HFF-Myc (cell line): Measurements from ENCODE around the gene CFAP92.

Source experiments
- DNase-seq: peaks from one replicate; pipeline ENCODE4 v3.0.0-alpha.2; 2011; ENCODE audit warnings: low read depth; ENCODE audit errors: extremely low read depth
- H3K4me3 ChIP-seq: replicated peaks from 2 replicates; pipeline ENCODE4 v1.5.1; 2011; ENCODE audit warnings: low read depth, mild to moderate bottlenecking, control low read depth, low read length
- TF ChIP-seq, protein P1 (sequence below): IDR thresholded peaks from 2 replicates; pipeline ENCODE4 v1.5.1; 2012; ENCODE audit warnings: mild to moderate bottlenecking, low read depth, low read length, control low read depth; ENCODE audit errors: missing control alignments

CFAP92 gene

DNA sequence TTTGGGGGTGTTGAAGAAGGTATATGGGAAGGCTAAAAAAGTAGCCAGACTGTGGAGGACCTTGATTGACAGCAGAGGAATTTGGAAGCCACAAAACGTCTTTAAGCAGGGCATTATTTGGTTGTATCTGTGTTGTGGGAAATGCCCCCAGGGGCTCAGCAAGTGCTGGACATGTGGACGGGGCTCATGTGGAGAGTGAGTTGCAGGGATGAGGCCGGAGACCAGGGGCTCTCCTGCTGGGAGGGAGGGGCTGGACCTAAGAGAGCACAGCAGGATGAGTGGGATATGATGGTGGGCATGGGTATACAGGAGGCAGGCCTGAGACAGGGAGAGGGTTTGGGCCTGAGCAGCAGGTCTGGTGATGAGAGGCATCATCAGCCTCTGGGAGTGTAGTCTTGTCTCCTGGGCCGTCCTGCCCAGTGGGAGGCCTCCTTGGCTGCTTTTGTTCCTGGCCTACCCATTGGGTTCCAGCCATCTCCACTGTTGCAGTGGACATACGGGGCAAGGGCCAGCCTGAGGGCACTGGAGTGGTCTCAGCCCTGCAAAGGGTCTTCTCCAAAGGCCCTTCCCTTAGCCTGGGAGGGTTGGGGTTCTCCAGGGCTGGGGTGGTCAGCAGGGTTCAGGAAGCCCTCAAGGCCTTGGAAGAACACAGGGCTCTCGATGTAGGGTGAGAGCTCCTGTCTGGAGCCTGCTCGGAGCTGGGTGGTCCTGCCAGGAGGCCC, 86.9 kb downstream of the CFAP92 start:
- DNase-seq = no peak
- TF ChIP-seq, protein P1, sequence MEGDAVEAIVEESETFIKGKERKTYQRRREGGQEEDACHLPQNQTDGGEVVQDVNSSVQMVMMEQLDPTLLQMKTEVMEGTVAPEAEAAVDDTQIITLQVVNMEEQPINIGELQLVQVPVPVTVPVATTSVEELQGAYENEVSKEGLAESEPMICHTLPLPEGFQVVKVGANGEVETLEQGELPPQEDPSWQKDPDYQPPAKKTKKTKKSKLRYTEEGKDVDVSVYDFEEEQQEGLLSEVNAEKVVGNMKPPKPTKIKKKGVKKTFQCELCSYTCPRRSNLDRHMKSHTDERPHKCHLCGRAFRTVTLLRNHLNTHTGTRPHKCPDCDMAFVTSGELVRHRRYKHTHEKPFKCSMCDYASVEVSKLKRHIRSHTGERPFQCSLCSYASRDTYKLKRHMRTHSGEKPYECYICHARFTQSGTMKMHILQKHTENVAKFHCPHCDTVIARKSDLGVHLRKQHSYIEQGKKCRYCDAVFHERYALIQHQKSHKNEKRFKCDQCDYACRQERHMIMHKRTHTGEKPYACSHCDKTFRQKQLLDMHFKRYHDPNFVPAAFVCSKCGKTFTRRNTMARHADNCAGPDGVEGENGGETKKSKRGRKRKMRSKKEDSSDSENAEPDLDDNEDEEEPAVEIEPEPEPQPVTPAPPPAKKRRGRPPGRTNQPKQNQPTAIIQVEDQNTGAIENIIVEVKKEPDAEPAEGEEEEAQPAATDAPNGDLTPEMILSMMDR = no peak
- H3K4me3 ChIP-seq = no peak overlapping the region

GRCh38 chr3:128906031-128906803, 87.7 kb downstream of the CFAP92 start:
- TF ChIP-seq, protein P1 = no peak
- DNase-seq = no peak
- no peak overlapping the region for H3K4me3 ChIP-seq

DNA sequence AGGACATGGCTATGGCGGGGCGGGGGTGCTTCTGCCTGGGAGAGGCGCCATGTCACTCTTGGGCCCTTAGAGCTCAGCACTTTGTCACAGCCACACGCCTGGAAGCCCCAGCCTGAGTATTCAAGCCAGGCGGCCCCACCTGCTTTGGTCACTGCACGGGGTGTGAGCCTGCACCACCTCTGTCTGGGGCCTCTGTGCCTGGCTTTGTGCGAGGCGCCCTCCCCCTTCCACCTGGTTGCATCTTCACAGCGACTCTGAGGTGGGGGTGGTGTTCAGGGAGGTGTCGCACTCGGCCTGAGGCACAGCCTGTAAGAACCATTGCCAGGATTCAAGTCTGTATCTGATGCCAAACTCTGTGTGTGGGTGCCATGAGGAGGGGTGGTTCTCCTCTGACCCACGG, 90.4 kb downstream of the CFAP92 start:
- DNase-seq = no peak
- TF ChIP-seq, protein P1 = no peak
- no peak overlapping the region for H3K4me3 ChIP-seq

GRCh38 chr3:128902426-128902825, 91.5 kb downstream of the CFAP92 start:
- TF ChIP-seq, protein P1 = no peak
- H3K4me3 ChIP-seq = no peak overlapping the region
- no peak for DNase-seq

GRCh38 chr3:128895843-128896697, 97.8 kb downstream of the CFAP92 start:
- H3K4me3 ChIP-seq = no peak overlapping the region
- TF ChIP-seq, protein P1 = no peak
- no peak for DNase-seq

GRCh38 chr3:128889139-128889894, 104.6 kb downstream of the CFAP92 start:
- DNase-seq = no peak
- TF ChIP-seq, protein P1 = no peak
- H3K4me3 ChIP-seq = no peak overlapping the region
